ENCODE results near the gene UBE3C.

- TF ChIP-seq CTCF (IDR thresholded peaks at IDR 0.05) (no peak), POLR2A (IDR thresholded peaks at IDR 0.05) (no peak)
Observed at GRCh38 chr7:157301610-157302120, 162.9 kb downstream of the UBE3C start.
